OCI-LY1 (cell line): Measurements from ENCODE around the gene DCAF12.

Experiments used
- CTCF ChIP-seq: fragments of 200-600 bp; sonication (generic), shearing (Covaris generic); IDR thresholded peaks from 2 replicates; pipeline ENCODE4 v1.5.1; 2017; ENCODE audit warnings: mild to moderate bottlenecking, antibody characterized with exemption, low read length, moderate library complexity, mixed read lengths
- EZH2 ChIP-seq: fragments of 200-600 bp; sonication (generic), shearing (Covaris generic); IDR thresholded peaks from 2 replicates; pipeline ENCODE4 v1.8.0; 2017; ENCODE audit warnings: borderline replicate concordance, mixed run types, mild to moderate bottlenecking, antibody characterized with exemption, low read length, moderate library complexity, mixed read lengths

- TF ChIP-seq EZH2 (no peak), CTCF (no peak)
Observed at GRCh38 chr9:34121996-34122395, 4.5 kb downstream of the DCAF12 start.
